Measurements from ENCODE around the gene NUMA1.

Gene NUMA1

DNA sequence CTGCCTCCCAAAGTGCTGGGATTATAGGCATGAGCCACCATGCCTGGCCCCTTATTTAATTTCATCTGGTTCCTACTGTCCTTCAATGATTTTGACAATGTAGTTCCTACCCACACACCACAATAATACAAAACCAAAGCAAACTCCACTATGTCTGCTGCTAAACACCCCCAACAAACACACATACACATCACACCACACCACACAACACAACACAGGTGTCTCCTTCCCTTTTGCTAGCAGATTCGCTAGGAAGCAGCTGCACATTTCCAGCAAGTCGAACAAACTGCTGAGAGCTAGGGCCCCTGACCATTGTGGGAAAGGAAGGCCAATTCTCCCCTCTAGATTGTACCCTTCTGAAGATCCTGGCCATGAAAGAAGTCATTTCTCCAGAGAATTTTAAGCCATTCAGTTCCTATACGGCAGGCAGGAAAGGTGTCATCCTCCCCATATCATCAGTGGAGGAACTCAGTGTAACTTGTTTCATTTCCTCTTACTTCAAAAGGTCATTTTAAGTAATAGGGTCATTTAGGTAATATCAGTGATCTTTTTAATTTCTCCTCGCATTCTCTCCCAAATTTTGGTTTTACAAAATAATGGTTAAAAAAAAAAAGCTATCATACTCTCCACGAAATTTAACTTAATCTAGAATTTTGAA lies 18.5 kb downstream of the NUMA1 start:
- DNase-seq, result no peak

DNA sequence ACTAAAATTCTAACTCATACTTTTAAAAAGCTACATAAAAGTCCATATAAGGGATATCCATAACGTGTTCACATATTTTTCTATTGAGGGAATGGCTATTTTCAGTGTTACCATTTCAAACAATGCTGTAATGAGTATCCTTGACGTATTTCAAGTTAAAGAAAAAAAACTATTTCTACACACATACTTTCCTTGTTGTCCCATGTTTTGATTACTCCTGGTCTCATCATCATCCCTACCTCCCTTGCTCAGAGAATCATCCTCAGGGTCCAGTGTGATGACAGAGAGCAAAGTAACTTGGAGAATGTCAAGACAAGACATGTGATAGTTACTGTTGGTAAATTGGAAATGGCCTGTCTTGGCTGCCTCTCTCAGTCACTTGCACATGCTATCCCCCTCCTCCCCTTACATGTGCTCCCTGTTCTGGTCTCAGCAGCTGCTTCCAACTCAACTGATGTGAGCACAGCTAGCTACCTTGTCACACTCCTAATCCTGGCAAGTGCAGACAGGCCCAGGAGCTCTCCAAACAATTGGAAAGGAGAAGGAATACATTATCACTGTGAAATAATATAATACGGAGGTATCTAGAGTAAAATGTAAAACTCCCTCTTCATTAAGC lies 21.8 kb downstream of the NUMA1 start:
- peak; percentile 9 for DNase-seq

DNA sequence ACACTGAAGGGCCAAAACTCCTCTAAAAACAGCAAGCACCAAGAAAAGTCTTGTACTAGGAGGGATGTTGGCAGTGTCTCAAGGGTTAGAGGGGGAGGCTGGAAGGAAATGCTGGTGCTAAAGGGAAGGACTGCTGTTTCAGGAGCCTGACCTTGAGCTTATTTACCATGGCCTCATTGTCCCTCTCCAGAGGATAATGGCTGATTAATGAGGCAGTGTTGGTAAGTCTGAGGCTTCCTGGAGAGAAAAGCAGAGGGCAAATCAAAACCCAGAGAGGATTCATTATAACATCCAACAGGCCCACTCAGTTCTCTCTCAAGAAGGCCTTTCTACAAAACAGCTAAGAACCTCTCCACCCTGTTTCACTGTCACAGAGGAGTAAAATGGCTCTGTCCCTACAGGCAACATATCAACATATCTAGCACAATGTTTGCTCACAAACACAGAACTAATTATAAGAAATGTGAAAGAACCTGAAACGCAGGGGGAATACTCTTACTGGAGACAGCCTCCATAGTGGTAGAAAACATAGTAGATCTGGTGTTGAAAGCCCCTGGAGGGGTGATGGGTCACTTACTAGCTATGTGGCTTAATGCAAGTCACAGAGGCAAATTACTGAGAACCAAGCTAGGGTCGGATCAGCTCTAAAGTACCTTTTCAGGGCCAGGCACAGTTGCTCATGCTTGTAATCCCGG lies 31.4 kb downstream of the NUMA1 start:
- no peak for DNase-seq

DNA sequence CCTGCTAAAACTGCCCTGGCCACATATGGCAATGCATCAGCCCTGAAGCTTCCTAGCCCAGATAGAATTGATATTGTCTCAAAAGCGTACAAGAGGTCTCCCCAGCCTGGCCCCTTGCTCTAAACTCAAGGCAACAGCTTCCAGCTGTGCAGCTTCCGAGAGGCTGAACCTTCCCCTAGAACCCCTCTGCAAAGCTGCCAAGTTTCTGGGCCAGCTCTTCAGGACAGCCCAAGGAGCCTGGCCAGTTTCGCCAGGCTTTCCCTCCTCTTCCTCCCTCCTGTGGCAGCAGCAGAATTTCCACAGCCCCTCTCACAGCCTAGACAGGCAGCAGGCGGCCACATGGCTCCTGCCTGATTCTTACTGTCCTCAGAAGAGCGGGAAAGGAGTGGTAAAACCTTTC lies 34.5 kb downstream of the NUMA1 start:
- no peak for DNase-seq

DNA sequence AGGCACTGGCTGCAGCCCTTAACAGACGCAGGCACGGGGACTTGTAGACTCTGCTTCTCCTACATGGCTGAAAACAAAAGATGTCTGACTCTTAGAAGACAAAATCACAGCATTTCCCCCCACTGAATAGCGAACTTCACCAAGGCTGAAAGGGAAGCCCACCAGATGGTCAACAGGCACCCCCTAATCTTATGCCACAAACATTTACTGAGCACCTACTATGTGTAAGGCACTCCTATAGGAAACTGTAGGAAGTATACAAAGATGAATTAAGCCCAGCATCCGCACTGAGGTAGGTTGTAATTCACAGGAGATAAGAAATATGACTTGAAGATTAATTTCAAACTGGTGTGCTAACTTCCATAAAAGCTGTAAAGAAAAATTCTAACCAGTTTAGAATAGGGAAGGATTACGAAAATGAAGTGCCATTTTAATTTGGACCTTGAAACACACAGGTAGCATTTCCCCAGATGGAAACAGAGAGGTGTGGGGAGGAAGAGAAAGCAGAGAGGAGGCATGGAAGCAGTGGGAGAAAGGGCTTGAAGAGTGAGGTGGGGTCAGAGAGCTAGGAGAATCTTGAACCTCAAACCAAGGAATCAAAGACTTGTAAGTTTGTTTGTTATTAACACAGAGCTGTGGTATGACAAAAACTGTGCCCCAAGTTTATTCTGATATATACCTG lies 38.1 kb downstream of the NUMA1 start:
- DNase-seq, result no peak

DNA sequence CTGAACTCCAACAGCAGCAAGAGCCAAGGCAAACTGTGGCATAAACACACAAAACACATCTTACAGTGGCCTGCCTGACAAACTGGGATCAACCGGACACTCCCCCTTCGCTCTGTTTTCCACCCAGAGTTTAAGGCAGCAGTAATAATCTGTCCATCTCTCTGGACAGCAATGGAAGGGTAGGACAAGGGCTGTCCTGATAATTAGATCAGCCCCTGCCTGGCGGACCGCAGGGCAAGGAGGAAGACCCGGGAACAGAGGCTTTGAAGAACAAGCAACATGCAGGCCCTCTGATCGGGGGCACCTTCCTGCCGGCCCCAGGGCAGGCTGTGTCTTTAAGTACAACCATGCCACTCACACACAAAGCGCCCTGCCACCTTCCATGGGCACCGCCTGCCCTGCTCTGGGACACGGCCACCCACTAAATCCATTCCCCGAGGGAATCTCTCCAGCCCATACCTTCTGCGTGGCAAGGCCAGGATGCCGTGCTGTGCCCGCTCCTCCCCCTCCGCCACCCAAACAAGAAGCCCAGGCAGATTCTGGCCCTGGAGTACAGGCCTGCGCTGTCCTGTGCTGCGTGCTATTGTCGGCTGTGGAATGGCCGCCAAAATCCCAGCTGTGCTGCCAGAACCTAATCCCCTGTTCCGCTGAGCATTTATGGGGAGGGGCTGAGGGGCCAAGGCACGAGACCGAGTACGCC lies 38.8 kb downstream of the NUMA1 start:
- DNase-seq, result peak; percentile 73

DNA sequence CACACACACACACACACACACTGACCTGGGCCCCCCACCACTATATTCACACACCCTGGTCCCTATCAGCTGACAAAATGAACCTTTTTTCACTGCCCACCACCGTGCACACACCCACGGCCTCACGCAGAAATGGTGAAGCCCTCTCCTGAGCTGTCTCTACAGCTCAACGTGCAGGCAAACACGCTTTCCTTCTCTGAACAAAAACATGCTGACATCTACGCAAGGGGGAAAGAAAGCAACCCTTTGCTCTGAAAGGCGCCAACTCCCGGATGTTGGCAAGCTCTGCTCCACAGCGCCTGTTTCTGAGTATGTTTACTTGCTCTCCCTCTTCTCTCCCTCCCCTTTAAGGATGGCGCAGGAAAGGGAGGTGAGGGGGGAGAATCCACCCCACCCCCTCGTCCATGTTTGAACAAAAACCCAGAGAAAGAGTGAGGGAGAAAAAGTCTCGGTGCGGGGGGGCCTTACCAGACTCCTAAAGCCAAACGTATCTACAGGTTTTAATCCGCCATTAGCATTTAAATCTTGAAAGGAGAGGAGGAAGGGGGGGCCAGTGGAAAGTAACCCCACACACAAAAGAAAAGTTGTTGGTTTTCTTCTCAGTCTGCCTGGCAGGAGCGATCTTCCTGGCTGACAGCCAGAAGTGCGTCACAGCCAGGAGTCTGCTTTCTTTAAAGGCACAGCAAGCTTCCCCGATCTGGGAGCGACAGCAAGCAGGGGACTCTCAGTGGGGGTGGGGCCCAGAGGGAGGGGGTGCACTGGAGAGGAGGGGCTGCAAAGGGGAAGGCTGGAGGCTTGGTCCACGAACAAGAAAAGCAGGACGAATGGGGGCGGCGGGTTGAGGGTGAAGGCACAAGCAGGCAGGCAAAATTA lies 39.6 kb downstream of the NUMA1 start:
- peak; percentile 93 for DNase-seq

DNA sequence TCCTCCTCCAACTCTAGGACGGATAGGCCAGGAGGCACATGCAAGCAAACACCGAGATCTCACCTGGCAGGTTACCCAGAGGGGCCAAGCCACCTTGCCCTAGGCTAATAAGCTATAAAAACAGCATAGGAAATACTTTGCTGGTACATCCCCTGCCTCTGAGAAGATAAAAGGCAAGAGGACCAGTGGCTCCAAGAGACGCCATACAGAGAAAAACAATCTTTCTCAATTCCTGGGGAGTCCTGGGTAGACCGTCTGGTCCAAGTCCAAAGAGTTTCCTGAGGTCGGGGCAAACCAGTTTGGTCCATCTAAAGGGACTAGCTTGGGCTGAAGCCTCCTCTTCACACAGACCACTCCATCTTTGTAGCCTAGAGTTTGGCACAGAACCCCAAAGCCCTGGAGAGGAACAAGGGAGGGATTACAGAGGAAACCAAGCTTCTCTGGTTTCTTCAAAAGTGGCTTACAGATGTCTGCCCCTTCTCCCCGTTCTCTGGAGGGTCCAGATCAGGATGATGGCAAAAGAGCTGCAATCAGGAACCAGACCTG lies 40.4 kb downstream of the NUMA1 start:
- DNase-seq, result no peak

DNA sequence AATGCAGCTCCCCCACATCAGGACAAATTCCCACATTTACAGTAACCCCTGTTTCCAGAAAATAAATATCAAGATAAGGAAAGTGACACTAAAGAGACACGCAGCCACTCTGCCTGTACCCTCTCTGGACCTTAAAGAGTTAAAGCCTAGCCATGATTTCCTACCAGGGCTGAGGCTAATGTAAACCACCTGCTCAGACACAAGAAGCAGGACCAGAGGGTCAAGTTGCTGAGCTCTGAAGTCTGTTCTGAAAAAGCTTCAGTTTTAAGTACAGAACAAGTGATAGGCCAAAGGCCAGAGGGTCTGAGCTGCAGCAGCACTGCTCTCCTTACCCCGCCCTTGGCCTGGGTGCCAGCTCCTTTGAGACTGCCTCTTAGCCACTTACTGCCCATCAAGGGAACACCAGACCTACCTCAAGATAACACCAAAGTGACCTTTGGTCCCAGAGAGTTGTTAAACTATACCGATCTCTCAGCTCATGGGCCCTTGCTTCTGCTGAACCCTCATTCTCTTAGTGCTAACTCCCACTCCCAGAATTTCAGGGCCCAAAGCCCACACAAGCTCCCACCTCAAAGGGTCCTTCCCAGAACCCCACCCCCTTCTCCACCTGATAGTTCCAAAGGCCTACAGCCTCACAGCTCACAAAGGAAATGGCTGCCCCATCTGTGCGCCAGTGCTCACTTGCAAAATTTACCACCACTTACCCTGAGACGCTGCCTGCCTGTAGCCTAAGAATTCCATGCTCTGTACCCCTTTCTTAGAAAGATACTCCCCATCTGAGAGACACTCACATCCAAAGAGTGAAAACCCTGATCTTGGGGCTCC lies 41.1 kb downstream of the NUMA1 start:
- DNase-seq, result no peak

DNA sequence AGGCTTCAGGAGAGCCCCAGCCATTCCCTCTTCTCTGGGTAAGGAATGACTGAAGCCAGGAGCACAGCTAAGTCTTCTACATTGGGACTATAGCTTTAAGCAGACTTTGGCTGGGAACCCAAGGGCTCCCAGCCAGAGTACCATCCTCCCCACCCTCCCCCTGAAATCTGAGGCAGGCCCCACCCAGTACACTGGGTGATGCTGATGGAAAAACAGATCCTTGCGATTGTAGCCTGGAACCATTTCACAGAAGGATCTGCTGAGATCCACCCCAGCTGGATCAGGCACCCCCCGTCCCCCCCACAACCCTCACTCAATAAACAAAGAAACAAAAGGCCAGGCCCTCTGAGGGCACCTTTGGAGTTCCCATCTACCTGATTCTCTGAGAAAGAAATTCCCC lies 41.9 kb downstream of the NUMA1 start:
- DNase-seq, result peak; percentile 70

DNA sequence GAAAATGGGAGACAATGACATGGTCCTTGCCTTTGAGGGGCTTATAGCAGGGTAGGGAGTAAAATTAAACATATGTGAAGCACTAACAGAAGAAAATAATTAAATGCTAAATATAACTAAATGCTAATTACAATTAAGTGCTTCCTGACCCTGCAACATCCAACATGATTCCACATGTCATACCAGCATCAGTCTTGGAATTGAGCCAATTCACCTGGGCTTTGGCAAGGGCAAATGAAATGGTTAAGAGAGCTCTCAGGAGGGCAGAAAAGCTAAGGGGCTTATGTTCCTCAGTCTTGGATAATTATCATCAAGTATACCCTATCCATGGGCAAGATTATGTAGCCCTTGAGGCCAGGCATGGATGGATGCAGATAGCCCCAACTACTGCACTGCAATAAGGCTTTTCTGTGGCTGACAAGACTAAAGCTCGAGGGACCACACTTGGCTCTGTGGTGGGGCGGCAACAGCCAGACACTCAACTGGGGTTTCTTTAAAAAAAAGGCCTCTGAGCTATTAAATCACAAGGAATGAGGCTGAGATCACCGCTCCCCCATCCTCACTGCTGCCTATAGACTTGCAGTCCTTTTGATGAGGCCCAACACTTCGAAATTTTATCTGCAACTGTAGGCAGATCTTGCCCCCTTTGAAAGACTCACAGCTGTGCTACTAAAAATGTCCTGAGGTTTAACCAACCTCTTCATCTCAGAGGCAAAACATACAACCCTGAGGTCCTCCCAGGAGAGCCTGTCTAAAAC lies 42.6 kb downstream of the NUMA1 start:
- no peak for DNase-seq

DNA sequence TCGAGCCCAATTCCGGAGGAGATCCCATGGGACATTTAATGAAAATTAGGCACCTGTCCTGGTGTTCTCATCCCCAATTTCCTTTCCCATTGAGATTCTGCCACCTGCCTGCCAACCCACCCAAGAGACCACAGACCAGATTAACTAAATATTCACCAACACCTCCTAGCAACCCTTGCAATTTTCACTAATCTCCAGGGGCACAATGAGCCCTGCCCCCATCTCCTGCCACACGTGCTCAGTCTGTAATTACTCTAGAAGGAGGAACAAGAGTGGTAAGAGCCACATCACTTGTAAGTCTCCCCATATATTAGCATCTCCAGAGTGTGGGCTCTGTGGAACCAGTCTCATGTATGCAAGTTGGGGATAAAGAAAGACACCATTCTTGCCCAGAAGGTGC lies 43.7 kb downstream of the NUMA1 start:
- no peak for DNase-seq

DNA sequence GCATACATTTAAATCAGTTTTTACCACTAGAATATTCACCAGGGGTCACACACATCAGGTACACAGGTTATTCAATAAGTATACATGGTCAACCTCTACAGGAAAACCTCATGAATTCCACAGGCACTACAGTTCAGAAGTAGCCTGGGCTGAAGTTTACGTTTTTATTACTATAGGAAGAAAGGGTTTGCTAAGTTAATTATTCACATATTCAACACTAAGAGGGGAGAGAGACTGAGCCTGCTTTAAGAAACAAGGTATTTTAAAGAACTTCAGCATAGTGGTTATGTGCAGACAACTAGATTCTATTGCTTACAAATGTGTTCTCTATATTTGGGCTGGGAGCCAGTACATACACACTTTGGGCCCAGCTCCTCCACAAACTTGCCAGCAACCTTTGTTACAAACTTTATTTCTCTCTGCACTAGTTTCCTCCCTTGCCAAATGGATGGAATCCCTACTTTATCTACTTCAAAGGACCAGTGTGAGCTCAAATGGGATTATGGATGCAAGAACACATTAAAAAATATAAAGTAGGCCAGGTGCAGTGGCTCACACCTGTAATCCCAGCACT lies 49.8 kb downstream of the NUMA1 start:
- no peak for DNase-seq

DNA sequence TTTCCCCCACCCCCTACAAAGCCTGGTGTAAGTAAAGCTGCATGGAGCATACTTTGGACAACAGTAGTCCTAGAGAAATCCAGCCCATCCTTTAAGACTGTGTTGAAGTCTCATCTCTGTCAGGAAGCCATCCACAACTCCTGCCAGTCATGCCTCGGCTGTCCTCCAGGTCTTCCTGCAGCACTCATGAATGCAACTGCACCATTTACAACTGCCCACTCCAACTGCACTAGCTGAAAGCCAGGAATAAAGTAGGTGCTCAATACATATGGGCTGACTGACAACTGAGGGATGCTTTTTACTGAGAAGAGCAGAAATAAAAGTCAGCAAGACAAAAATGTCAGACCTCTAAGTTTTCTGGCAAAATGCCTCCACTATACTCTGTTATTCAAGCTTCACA lies 54.3 kb downstream of the NUMA1 start:
- no peak for DNase-seq

DNA sequence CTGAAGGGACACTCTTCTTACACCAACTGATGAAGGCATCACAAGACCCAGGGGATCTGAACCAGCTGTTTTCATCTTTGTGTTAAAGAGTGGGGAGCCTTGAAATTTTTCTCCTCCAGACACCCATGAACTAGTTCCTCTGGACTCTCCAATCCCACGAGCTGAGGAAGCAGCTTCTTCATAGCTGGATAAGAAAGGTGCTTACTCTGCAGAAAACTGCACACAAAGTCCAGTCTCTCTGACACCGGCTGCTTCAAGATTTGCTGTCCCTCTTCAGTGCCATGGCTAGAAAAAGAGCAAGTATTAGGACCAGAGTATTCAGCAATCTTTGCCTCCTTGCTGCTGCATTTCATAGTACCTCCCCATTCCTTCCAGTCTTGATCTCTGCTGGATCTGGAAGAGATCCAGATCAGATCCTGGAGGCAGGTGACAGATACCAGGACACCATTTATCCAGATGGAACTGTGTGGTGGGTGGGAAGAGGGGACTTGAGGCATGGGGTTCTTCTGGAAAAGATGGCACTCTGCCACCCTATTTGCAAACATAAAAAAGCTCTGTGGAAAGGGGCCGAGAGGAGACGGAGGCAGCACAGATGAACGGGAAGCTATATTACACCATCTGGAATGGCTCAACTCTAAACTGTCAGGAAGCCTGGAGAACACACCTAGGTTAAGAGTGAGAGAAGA lies 56.1 kb downstream of the NUMA1 start:
- no peak for DNase-seq

DNA sequence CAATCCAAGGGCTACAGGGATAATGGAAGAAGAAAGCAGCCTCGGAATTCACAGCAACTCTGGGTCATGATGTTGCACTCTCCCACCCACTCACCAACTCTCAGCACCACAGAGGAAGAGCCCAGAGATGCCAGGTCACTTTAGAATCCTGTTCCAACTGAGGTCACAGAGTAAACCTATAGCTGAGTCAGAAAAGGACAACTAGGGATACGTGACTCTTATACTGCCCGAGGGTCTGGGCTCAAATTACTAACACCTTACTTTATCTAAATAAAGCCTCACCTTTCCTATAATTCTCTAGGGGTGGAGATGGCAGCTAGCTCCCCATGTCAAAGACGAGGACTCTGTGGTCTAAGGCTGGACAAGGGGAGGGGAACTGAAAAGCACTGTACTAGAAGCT lies 57.0 kb downstream of the NUMA1 start:
- no peak for DNase-seq

DNA sequence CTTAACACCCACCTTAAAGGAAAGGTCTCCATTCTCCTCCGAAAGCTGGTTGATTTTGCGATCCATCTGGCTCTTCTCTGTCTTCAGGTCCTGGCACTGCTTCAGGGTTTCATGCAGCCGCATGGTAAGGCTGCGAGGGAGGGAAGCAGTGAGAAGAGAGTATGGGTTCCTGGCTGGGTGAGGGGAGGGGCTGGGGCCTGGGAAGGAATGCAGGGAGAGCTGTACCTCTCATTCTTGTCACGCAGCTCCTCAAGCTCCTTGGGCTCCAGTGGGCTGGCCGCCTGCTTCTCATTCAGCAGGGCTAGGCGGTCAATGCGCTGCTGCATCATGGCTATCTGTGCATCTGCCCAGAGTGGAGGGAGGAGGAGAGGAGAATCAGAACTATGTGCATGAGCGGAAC lies 62.2 kb downstream of the NUMA1 start:
- DNase-seq, result no peak

DNA sequence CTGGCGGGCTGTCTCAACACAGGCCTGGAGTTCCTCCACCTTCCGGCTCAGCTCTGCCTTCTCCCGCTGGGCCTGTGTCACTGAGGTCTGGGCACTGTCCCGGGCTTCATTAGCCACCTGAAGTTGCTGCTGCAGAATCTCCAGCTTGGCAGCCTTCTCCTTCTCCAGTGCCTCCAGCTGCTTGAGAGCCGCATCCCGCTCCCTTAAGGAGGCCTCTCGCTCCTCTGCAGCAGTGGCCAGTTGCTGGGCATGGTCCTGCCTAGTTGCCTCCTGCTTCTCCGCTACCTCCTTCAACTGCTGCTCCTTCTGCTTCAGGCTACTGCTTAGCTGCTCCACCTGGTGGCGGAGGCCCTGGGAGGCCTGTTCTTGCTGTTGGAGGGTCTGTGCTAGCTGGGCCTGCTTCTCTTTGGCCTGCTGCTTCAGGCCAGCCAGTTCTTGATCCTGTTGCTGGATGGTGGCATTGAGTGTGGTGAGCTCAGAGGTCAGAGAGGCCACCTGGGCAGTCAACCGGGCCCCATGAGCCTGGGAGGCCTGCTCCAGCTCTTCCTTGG lies 64.8 kb downstream of the NUMA1 start:
- DNase-seq, result no peak

DNA sequence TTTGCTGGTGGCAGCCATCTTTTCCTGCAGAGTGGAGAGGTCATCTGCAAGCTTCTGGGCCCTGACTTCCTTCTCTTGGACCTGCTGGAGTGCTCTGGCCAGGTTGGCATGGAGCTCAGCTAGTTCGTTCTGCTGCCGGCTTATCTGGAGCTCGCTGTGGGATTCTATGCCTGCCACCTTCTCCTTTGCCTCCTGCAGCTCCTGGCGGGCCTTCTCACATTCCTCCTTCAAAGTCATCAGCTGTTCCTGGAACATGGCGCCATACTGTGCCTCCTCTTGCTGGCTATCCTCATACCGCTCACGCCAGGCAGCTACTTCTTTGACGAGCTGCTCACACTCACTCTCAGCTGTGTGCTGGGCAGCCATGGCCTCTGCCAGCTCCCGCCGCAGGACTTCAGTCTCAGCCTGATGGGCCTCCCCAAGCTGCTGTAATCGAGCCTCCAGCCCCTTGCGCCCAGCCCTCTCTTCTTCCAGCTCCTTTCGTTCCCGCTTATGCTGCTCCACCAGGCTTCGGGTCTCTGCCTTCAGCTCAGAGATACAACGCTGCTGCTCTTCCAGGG lies 65.5 kb downstream of the NUMA1 start:
- no peak for DNase-seq
